Tibial nerve (tissue), 4 donors: ENCODE results near the gene CD164L2. TPM values are rescaled to one million over a fixed set of nuclear protein-coding genes. Genes with fewer than 3 reads are reported as not detected.
A peak's percentile ranks its signal among the peaks of the same experiment; 100 is the strongest.

ENCODE experiments used
- DNase-seq, 2 donors: peaks; one replicate each; pipeline ENCODE4 v3.0.0-alpha.2; 2019; ENCODE audit warnings: low spot score in 2 of 2
- H3K27ac ChIP-seq, 4 donors: fragments of 200-600 bp; sonication (generic) in 3 of 4; one replicate each; pipeline ENCODE4 v1.5.1; 2017 to 2019; ENCODE audit warnings: mild to moderate bottlenecking in 1 of 4
- H3K27me3 ChIP-seq, 2 donors: fragments of 200-600 bp; sonication (generic) in 1 of 2; one replicate each; pipeline versions ENCODE4 v1.5.1 to v1.6.0; 2017 to 2019
- H3K36me3 ChIP-seq, 3 donors: fragments of 200-600 bp; sonication (generic); one replicate each; pipeline ENCODE4 v1.5.1; 2018 to 2019
- H3K4me1 ChIP-seq, 4 donors: fragments of 200-600 bp; sonication (generic) in 3 of 4; one replicate each; pipeline ENCODE4 v1.5.1; 2017 to 2019
- H3K4me3 ChIP-seq, 4 donors: fragments of 200-600 bp; sonication (generic) in 3 of 4; one replicate each; pipeline ENCODE4 v1.5.1; 2017 to 2019; ENCODE audit warnings: mild to moderate bottlenecking in 1 of 4, moderate library complexity in 1 of 4
- H3K9me3 ChIP-seq, 4 donors: fragments of 200-600 bp; sonication (generic) in 3 of 4; one replicate each; pipeline ENCODE4 v1.5.1; 2017 to 2019
- EP300 ChIP-seq, 2 donors: sonication (generic); formaldehyde crosslinking; IDR thresholded peaks; one replicate each; pipeline ENCODE4 v1.6.1; 2017; ENCODE audit warnings: antibody characterized with exemption in 2 of 2, mild to moderate bottlenecking in 1 of 2
- POLR2A ChIP-seq, 2 donors: fragments of 450-650 bp; IDR thresholded peaks; one replicate each; pipeline ENCODE4 v1.6.1; 2017; ENCODE audit warnings: antibody characterized with exemption in 2 of 2, mild to moderate bottlenecking in 2 of 2, moderate library complexity in 2 of 2
- WGBS, 2 donors: methylation state at CpG; one replicate each; pipeline ENCODE4 v1.1.5; 2018; 5-methylcytosine and 5-hydroxymethylcytosine counted together
- total RNA-seq, 4 donors: library from RNA; depleted of rRNA; stranded (reverse); fragments of >200 nt; gene quantifications; one replicate each; pipeline ENCODE4 v1.1.0, GENCODE V29; 2016
- TF ChIP-seq, protein P1 (sequence below), 5 experiments: fragments of 200-600 bp in 3 of 5; fragments of 450-650 bp in 2 of 5; sonication (generic) in 3 of 5; IDR thresholded peaks; one replicate each; pipeline ENCODE4 v1.5.1; 2016 to 2019; ENCODE audit warnings: antibody characterized with exemption in 5 of 5, mild to moderate bottlenecking in 3 of 5, moderate library complexity in 2 of 5

The CD164L2 gene
- total RNA-seq, 4 donors from 2014 or later: not detected

DNA sequence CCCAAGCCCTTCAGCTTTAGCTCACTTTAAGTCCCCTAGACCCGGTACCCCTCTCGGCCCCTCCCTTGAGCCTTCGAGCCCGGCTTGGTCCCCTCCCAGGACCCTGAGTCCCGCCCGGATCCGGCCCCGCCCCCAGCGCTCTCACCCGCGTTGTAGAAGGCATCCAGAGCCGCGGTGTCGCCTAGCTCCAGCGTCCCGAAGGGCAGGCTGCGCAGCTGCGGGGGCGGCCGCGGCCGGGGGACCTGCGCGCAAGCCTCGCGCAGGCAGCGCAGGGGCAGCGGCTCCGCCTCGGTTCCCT is 17.1 kb downstream of the CD164L2 start:
- peaks cover 0 to 52% (median 33%) of the 10 kb centered on the region in 4 donors for H3K4me1 ChIP-seq
- peaks cover 0 to 37% (median 6%) of the 10 kb centered on the region in 3 donors for H3K36me3 ChIP-seq
- peak overlapping the region; percentile 66 to 82 (median 74) for H3K4me3 ChIP-seq
- peak overlapping the region; percentile 95 to 100 (median 97) for H3K27ac ChIP-seq
- H3K27me3 ChIP-seq: no peaks in the 10 kb centered on the region
- no peaks in the 10 kb centered on the region for H3K9me3 ChIP-seq
- TF ChIP-seq POLR2A (IDR thresholded peaks at IDR 0.05): peak in 1 of 2 donors; percentile 35
- TF ChIP-seq, protein P1, sequence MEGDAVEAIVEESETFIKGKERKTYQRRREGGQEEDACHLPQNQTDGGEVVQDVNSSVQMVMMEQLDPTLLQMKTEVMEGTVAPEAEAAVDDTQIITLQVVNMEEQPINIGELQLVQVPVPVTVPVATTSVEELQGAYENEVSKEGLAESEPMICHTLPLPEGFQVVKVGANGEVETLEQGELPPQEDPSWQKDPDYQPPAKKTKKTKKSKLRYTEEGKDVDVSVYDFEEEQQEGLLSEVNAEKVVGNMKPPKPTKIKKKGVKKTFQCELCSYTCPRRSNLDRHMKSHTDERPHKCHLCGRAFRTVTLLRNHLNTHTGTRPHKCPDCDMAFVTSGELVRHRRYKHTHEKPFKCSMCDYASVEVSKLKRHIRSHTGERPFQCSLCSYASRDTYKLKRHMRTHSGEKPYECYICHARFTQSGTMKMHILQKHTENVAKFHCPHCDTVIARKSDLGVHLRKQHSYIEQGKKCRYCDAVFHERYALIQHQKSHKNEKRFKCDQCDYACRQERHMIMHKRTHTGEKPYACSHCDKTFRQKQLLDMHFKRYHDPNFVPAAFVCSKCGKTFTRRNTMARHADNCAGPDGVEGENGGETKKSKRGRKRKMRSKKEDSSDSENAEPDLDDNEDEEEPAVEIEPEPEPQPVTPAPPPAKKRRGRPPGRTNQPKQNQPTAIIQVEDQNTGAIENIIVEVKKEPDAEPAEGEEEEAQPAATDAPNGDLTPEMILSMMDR (IDR thresholded peaks at IDR 0.05): no peak
- TF ChIP-seq EP300 (IDR thresholded peaks at IDR 0.05): no peak
- 0 to 3% methylated on average over 15 to 16 of the region's 30 CpGs for WGBS, 2 donors
- peak; percentile 80 to 86 for DNase-seq

- Histone ChIP-seq H3K27me3 (no peaks in the 10 kb centered on the region), H3K4me3 (peak overlapping the region; percentile 66 to 82 (median 74)), H3K4me1 (peaks cover 0 to 56% (median 35%) of the 10 kb centered on the region in 4 donors), H3K36me3 (peaks cover 0 to 43% (median 6%) of the 10 kb centered on the region in 3 donors), H3K9me3 (no peaks in the 10 kb centered on the region), H3K27ac (peak overlapping the region; percentile 95 to 100 (median 97))
- DNase-seq: peak; percentile 89 to 93
- WGBS, 2 donors: 1 to 2% methylated on average over 25 to 40 of the region's 40 CpGs
- TF ChIP-seq EP300 (IDR thresholded peaks at IDR 0.05): peak in 1 of 2 donors; percentile 93
- TF ChIP-seq POLR2A (IDR thresholded peaks at IDR 0.05): peak; percentile 67 to 82
- TF ChIP-seq, protein P1 (IDR thresholded peaks at IDR 0.05): no peak
Observed at GRCh38 chr1:27365372-27366112, 17.6 kb downstream of the CD164L2 start.

- H3K4me3 ChIP-seq: peak overlapping the region; percentile 66 to 82 (median 74)
- peaks cover 0 to 49% (median 6%) of the 10 kb centered on the region in 3 donors for H3K36me3 ChIP-seq
- no peak for DNase-seq
- WGBS, 2 donors: 74 to 75% methylated on average over 8 to 10 of the region's 11 CpGs
- no peaks in the 10 kb centered on the region for H3K9me3 ChIP-seq
- H3K27ac ChIP-seq: peak overlapping the region; percentile 95 to 100 (median 97)
- H3K4me1 ChIP-seq: peaks cover 0 to 63% (median 36%) of the 10 kb centered on the region in 4 donors
- no peak for TF ChIP-seq EP300 (IDR thresholded peaks at IDR 0.05)
- TF ChIP-seq POLR2A (IDR thresholded peaks at IDR 0.05): no peak
- TF ChIP-seq, protein P1 (IDR thresholded peaks at IDR 0.05): no peak
- H3K27me3 ChIP-seq: no peaks in the 10 kb centered on the region
Observed at GRCh38 chr1:27364696-27365371, 18.3 kb downstream of the CD164L2 start.

DNA sequence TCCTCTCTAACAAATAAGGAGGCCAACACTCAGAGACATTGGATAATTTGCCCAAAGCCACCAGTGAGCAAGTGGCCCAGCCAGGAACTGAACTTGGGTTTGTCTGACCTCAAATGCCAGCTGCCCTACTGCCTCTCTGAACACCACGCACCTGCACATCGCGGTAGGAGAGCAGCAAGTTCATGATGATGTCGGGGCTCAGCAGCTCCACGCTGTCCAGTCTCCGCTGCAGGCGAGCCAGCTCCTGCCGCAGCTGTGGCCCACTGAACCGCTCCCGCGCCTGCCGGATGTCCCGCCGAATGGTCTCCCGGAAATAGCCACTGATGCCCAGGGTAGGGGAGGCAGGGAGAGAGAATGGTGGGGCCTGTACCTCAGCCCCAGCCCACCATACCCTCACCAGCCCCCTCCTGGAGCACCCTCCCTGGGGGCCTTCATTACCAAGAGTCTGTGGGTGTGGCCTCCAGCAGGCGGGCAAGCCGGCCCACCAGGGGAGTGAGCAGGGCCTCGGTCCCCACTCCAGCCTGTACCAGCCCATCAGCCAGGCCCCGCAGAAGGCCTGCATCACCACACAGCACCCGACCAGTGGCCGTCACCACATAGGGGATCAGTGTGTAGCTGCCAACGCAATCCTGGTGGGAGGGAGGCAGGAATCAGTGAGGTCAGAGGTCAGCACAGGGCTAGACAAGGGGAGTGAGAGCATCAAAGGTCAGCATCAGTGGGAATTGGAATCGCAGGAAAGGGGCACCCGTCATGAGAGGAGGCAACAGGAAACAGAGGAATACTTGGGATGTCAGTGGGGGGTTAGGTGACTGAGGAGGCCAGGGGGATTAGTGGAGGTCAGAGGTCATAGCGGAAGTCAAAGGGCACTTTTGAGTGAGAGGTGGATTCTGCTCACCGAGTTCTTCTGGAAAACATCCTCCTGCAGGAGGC is 19.1 kb downstream of the CD164L2 start:
- Histone ChIP-seq H3K4me1 (peaks cover 0 to 58% (median 34%) of the 10 kb centered on the region in 4 donors), H3K27me3 (no peaks in the 10 kb centered on the region), H3K36me3 (peaks cover 0 to 57% (median 6%) of the 10 kb centered on the region in 3 donors), H3K9me3 (no peaks in the 10 kb centered on the region), H3K4me3 (peak overlapping the region in 1 of 4 donors; percentile 82), H3K27ac (peak overlapping the region in 1 of 4 donors; percentile 100)
- TF ChIP-seq, protein P1 (IDR thresholded peaks at IDR 0.05): no peak
- TF ChIP-seq EP300 (IDR thresholded peaks at IDR 0.05): no peak
- no peak for DNase-seq
- 77 to 79% methylated on average over 17 to 24 of the region's 26 CpGs for WGBS, 2 donors
